ENCODE measurements around the gene KAT2B. TPM values are rescaled to one million over a fixed set of nuclear protein-coding genes. Genes with fewer than 3 reads are reported as not detected.

KAT2B gene
- total and polyA plus RNA-seq, 2 of the 8 experiments (the other 6 are each of a cell fraction or from before 2014, with no cell fraction given) = 0.24 to 0.91 TPM

DNA sequence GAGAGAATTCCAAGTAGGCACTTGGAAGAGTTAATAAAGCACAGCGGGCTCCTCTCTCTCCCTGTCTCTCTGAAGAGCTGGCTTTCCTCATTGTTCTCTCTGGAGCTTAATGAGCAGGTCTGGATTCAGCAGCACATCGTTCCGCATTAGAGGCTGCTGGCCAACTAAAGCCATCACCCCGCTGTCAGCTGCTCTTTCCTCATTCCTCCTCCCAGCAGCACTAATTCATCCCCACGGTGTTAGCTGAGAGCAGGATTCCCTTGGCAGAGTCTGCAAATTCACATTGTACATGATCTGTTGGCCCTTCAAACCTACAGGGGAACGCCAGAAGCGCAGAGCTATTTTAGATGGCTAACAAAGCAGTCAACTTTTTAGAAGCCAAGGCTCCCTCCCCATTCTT is 101.6 kb downstream of the KAT2B start:
- Histone ChIP-seq H3K23ac (ENCODE audit: insufficient read length) (no peak overlapping the region), H2BK5ac (ENCODE audit: low read depth, low read length) (no peak overlapping the region), H4K91ac (replicated peaks; ENCODE audit: insufficient read length, low read length) (no peak overlapping the region), H3K56ac (replicated peaks; ENCODE audit: insufficient read length, low read depth, low read length) (no peak overlapping the region), H3K9me3 (ENCODE audit: insufficient read depth in 2 of 2, low read depth in 1 of 2, low read length in 1 of 2) (no peaks in the 10 kb centered on the region), H2AK5ac (ENCODE audit: low read depth, low read length) (no peak overlapping the region), H3K27me3 (replicated peaks in 1 of 4; ENCODE audit: control insufficient read depth in 3 of 4, extremely low read depth in 1 of 4, insufficient read depth in 3 of 4, low read length in 3 of 4) (no peaks in the 10 kb centered on the region), H2BK120ac (replicated peaks; ENCODE audit: low read depth, low read length) (no peak overlapping the region), H3K79me2 (ENCODE audit: control insufficient read depth in 1 of 2, insufficient read depth in 2 of 2, low read length in 2 of 2) (no peaks in the 10 kb centered on the region), H3K18ac (ENCODE audit: extremely low read depth, low read length) (no peak overlapping the region), H2BK20ac (ENCODE audit: low read length) (no peak overlapping the region), H3K4me3 (ENCODE audit: extremely low read depth in 1 of 4, insufficient read depth in 2 of 4, low read depth in 3 of 4, low read length in 4 of 4) (no peak overlapping the region), H3K23me2 (ENCODE audit: low read depth, low read length) (0 out of 2 replicates have a peak, but pooled peaks cover 2% of the 10 kb centered on the region), H3K36me3 (ENCODE audit: control insufficient read depth in 2 of 4, insufficient read depth in 4 of 4, low read length in 3 of 4) (no peaks in the 10 kb centered on the region), H4K5ac (ENCODE audit: insufficient read length, low read depth, low read length) (no peak overlapping the region), H3K4me2 (ENCODE audit: insufficient read depth in 1 of 2, low read depth in 2 of 2, low read length in 2 of 2) (peak overlapping the region; percentile 12 to 23; a peak in 2 of 4 replicates), H2AFZ (ENCODE audit: low read length) (peak overlapping the region; percentile 73; the same call in 1 of the 2 replicates), H3K4ac (replicated peaks; ENCODE audit: insufficient read length, low read depth, low read length) (no peak overlapping the region), H3K14ac (ENCODE audit: insufficient read length) (no peak overlapping the region), H3K27ac (ENCODE audit: low read depth, low read length) (no peak overlapping the region), H2BK12ac (ENCODE audit: low read depth, low read length) (no peak overlapping the region), H4K20me1 (replicated peaks in 1 of 2; ENCODE audit: control insufficient read depth in 1 of 2, insufficient read depth in 2 of 2, low read length in 2 of 2) (no peaks in the 10 kb centered on the region), H3K79me1 (ENCODE audit: low read depth, low read length) (no peaks in the 10 kb centered on the region), H3K9ac (replicated peaks in 1 of 4; ENCODE audit: extremely low read depth in 1 of 4, low read depth in 3 of 4, low read length in 3 of 4) (no peak overlapping the region), H3K4me1 (replicated peaks in 1 of 4; ENCODE audit: control insufficient read depth in 3 of 4, insufficient read depth in 4 of 4, low read length in 3 of 4) (no peaks in the 10 kb centered on the region; a peak in 1 of 7 replicates), H4K8ac (ENCODE audit: extremely low read depth, insufficient read depth, low read length) (no peak overlapping the region), H2BK15ac (ENCODE audit: low read length) (no peak overlapping the region)
- WGBS, 2 experiments (ENCODE audit: extremely low coverage in 1 of 2, insufficient coverage in 1 of 2, insufficient read length in 1 of 2, insufficient replicate concordance in 2 of 2, low coverage in 1 of 2, low lambda C conversion rate in 2 of 2, missing lambda C conversion rate in 1 of 2) = 45% methylated on average over 7 of the region's 7 CpGs; no CpG with 5 or more reads in 1 of the 2 experiments
- FAIRE-seq (no peak), DNase-seq (ENCODE audit: low read depth in 1 of 2, low spot score in 2 of 2) (peak in 1 of 2 experiments; percentile 50)
- CTCF ChIA-PET (ENCODE audit: partially characterized antibody) = interaction anchor here (0.6 to 1.6 kb wide), 5 partner anchors 9 to 331 kb away, joined by 3 to 5 read pairs (median 3); no protein-coding TSS in a partner anchor
- POLR2A ChIA-PET (ENCODE audit: partially characterized antibody) = interaction anchor here (0.7 to 1.1 kb wide), 3 partner anchors 9 to 267 kb away, joined by 3 to 4 read pairs (median 3); no protein-coding TSS in a partner anchor
- TF ChIP-seq KDM5A (IDR thresholded peaks at IDR 0.05; ENCODE audit: low read length) = no peak
- TF ChIP-seq JUND (IDR thresholded peaks at IDR 0.05; ENCODE audit: low read length) = no peak
- no peak for TF ChIP-seq SP2 (IDR thresholded peaks at IDR 0.05; ENCODE audit: low read length)
- no peak for TF ChIP-seq CREB1 (IDR thresholded peaks at IDR 0.05)
- TF ChIP-seq SP1 (IDR thresholded peaks at IDR 0.05; ENCODE audit: low read depth, low read length) = no peak
- no peak for TF ChIP-seq NRF1 (IDR thresholded peaks at IDR 0.05; ENCODE audit: low read depth, low read length)
- no peak for TF ChIP-seq BACH1 (IDR thresholded peaks at IDR 0.05; ENCODE audit: low read length)
- no peak for TF ChIP-seq RFX5 (IDR thresholded peaks at IDR 0.05; ENCODE audit: borderline replicate concordance, low read depth, low read length)
- no peak for TF ChIP-seq GTF2F1 (IDR thresholded peaks at IDR 0.05; ENCODE audit: borderline replicate concordance, low read depth, low read length)
- TF ChIP-seq CTBP2 (IDR thresholded peaks at IDR 0.05; ENCODE audit: borderline replicate concordance, insufficient read depth, insufficient read length, low read length) = no peak
- no peak for TF ChIP-seq TEAD4 (IDR thresholded peaks at IDR 0.05; ENCODE audit: low read depth, low read length)
- TF ChIP-seq USF2 (IDR thresholded peaks at IDR 0.05; ENCODE audit: low read length) = no peak
- no peak for TF ChIP-seq KDM1A (IDR thresholded peaks at IDR 0.05; ENCODE audit: borderline replicate concordance, low read length)
- TF ChIP-seq SIX5 (IDR thresholded peaks at IDR 0.05; ENCODE audit: low read depth, low read length) = no peak
- TF ChIP-seq EGR1 (IDR thresholded peaks at IDR 0.05; ENCODE audit: borderline replicate concordance, low read depth, low read length) = no peak
